Measurements from ENCODE around the gene DNAJC16. TPM values are rescaled to one million over a fixed set of nuclear protein-coding genes. Genes with fewer than 3 reads are reported as not detected.
"Not testable (repeated sequence)": the region's sequence is repeated elsewhere in the genome, so short reads cannot be mapped to it uniquely, and the experiment has no call there.

The DNAJC16 gene
- polyA plus RNA-seq (2011; rRNA removed): 14.0 and 18.4 TPM in 2 replicates
- polyA minus RNA-seq (2011; rRNA and poly(A)+ RNA removed): 22.3 and 31.3 TPM in 2 replicates

- CTCF ChIA-PET: no interaction called here
- POLR2A ChIA-PET: interaction anchor here (0.6 kb wide), 2 partner anchors 162 to 368 kb away, joined by 3 read pairs; no protein-coding TSS in a partner anchor
- Histone ChIP-seq H3K27ac (ENCODE audit: low read depth, low read length) (peak within 1 kb of the TSS; percentile 77), H3K4me3 (ENCODE audit: low read depth, low read length) (peak within 1 kb of the TSS; percentile 84), H3K27me3 (ENCODE audit: control insufficient read depth, insufficient read depth, low read length) (no peaks in the 10 kb centered on the region), H3K9me3 (ENCODE audit: control insufficient read depth, insufficient read depth, low read length) (peaks cover 4% of the 10 kb centered on the region; the same call in 1 of the 2 replicates)
- DNase-seq (ENCODE audit: low read depth, low spot score): peak; percentile 100
- peak; percentile 27; the same call in 1 of the 2 replicates for TF ChIP-seq CTCF (IDR thresholded peaks at IDR 0.05; ENCODE audit: low read depth, low read length)
These were observed at the start of gene DNAJC16 for GRCh38 chr1:15526490-15527339. Gene DNAJC16 (plus strand): TSS chr1:15526848. CDS start chr1:15529106, 2,258 bp downstream.

GRCh38 chr1:15476927-15477326, 49.7 kb upstream of the DNAJC16 start:
- TF ChIP-seq CTCF (IDR thresholded peaks at IDR 0.05; ENCODE audit: low read depth, low read length): no peak
- CTCF ChIA-PET: no interaction called here
- DNase-seq (ENCODE audit: low read depth, low spot score): no peak
- H3K9me3 ChIP-seq (ENCODE audit: control insufficient read depth, insufficient read depth, low read length): no peaks in the 10 kb centered on the region; the same call in 1 of the 2 replicates
- no peak overlapping the region for H3K27ac ChIP-seq (ENCODE audit: low read depth, low read length)
- no peaks in the 10 kb centered on the region for H3K27me3 ChIP-seq (ENCODE audit: control insufficient read depth, insufficient read depth, low read length)
- POLR2A ChIA-PET: no interaction called here
- no peak overlapping the region for H3K4me3 ChIP-seq (ENCODE audit: low read depth, low read length)

GRCh38 chr1:15477646-15478212, 48.9 kb upstream of the DNAJC16 start:
- Histone ChIP-seq H3K27me3 (ENCODE audit: control insufficient read depth, insufficient read depth, low read length) (no peaks in the 10 kb centered on the region), H3K27ac (ENCODE audit: low read depth, low read length) (no peak overlapping the region), H3K4me3 (ENCODE audit: low read depth, low read length) (no peak overlapping the region), H3K9me3 (ENCODE audit: control insufficient read depth, insufficient read depth, low read length) (no peaks in the 10 kb centered on the region)
- no peak for TF ChIP-seq CTCF (IDR thresholded peaks at IDR 0.05; ENCODE audit: low read depth, low read length)
- ChIA-PET CTCF (no interaction called here), POLR2A (no interaction called here)
- DNase-seq (ENCODE audit: low read depth, low spot score): no peak

GRCh38 chr1:15479654-15480347, 46.8 kb upstream of the DNAJC16 start:
- POLR2A ChIA-PET: no interaction called here
- no peak for DNase-seq (ENCODE audit: low read depth, low spot score)

GRCh38 chr1:15482455-15482854, 44.2 kb upstream of the DNAJC16 start:
- H3K27ac ChIP-seq (ENCODE audit: low read depth, low read length); CTCF ChIA-PET; H3K9me3 ChIP-seq (ENCODE audit: control insufficient read depth, insufficient read depth, low read length); POLR2A ChIA-PET; H3K27me3 ChIP-seq (ENCODE audit: control insufficient read depth, insufficient read depth, low read length); H3K4me3 ChIP-seq (ENCODE audit: low read depth, low read length); DNase-seq (ENCODE audit: low read depth, low spot score): not testable (repeated sequence)

More at GRCh38 chr1:15479654-15480347, 46.8 kb upstream of the DNAJC16 start:
- CTCF ChIA-PET: no interaction called here
- Histone ChIP-seq H3K27me3 (ENCODE audit: control insufficient read depth, insufficient read depth, low read length) (no peaks in the 10 kb centered on the region), H3K9me3 (ENCODE audit: control insufficient read depth, insufficient read depth, low read length) (no peaks in the 10 kb centered on the region), H3K27ac (ENCODE audit: low read depth, low read length) (no peak overlapping the region), H3K4me3 (ENCODE audit: low read depth, low read length) (no peak overlapping the region)
- no peak for TF ChIP-seq CTCF (IDR thresholded peaks at IDR 0.05; ENCODE audit: low read depth, low read length)

GRCh38 chr1:15482983-15483543, 43.6 kb upstream of the DNAJC16 start:
- H3K27ac ChIP-seq (ENCODE audit: low read depth, low read length); H3K27me3 ChIP-seq (ENCODE audit: control insufficient read depth, insufficient read depth, low read length); H3K4me3 ChIP-seq (ENCODE audit: low read depth, low read length); H3K9me3 ChIP-seq (ENCODE audit: control insufficient read depth, insufficient read depth, low read length); DNase-seq (ENCODE audit: low read depth, low spot score); POLR2A ChIA-PET: not testable (repeated sequence)
- CTCF ChIA-PET: interaction anchor here (0.7 kb wide), 1 partner anchor 10 kb away, joined by 3 read pairs; no protein-coding TSS in a partner anchor

Measured in AG04450 (cell line).